Ovary (tissue), 9 donors: ENCODE data around the gene MALRD1. TPM values are rescaled to one million over a fixed set of nuclear protein-coding genes. Genes with fewer than 3 reads are reported as not detected.

Experiments
- DNase-seq, 5 donors: peaks; one replicate each; pipeline ENCODE4 v3.0.0-alpha.2; 2019 to 2020
- H3K27ac ChIP-seq, 2 donors: fragments of 200-600 bp; one replicate each; pipeline versions ENCODE4 v1.5.1 to v1.8.0; 2019 to 2022
- H3K27me3 ChIP-seq: fragments of 200-600 bp; one replicate; pipeline ENCODE4 v1.8.0; 2022
- H3K36me3 ChIP-seq: fragments of 200-600 bp; sonication (generic); one replicate; pipeline ENCODE4 v1.5.1; 2019
- H3K4me1 ChIP-seq: one replicate; pipeline ENCODE4 v1.8.1; 2013; ENCODE audit warnings: mild to moderate bottlenecking, moderate library complexity; ENCODE audit not compliant: insufficient read depth
- H3K4me3 ChIP-seq: fragments of 200-600 bp; sonication (generic); one replicate; pipeline ENCODE4 v1.5.1; 2017
- H3K9me3 ChIP-seq, 2 donors: fragments of 200-600 bp in 1 of 2; sonication (generic) in 1 of 2; one replicate each; pipeline versions ENCODE4 v1.5.1 to v1.8.1; 2013 to 2019; ENCODE audit warnings: mild to moderate bottlenecking in 1 of 2, moderate library complexity in 1 of 2
- CTCF ChIP-seq, 3 donors: fragments of 450-650 bp in 2 of 3; fragments of 200-600 bp in 1 of 3; IDR thresholded peaks; one replicate each; pipeline versions ENCODE4 v1.5.1 to v1.8.0; 2016 to 2022; ENCODE audit warnings: antibody characterized with exemption in 3 of 3, mild to moderate bottlenecking in 1 of 3
- EP300 ChIP-seq: sonication (generic); formaldehyde crosslinking; IDR thresholded peaks from one replicate; pipeline ENCODE4 v1.6.1; 2017; ENCODE audit warnings: antibody characterized with exemption
- POLR2A ChIP-seq: fragments of 450-650 bp; IDR thresholded peaks from one replicate; pipeline ENCODE4 v1.6.1; 2017; ENCODE audit warnings: antibody characterized with exemption, mild to moderate bottlenecking, moderate library complexity
- WGBS, 3 donors: extraction: QIAGEN DNeasy Blood & Tissue Kit in 1 of 3; methylation state at CpG; one replicate each; pipeline versions ENCODE4 v1.1.5 to v1.1.7; 2013 to 2017; 5-methylcytosine and 5-hydroxymethylcytosine counted together
- intact Hi-C, 4 donors: fragments of 100-400 bp; cut with DNase I; formaldehyde crosslinking; loops; one replicate each; pipeline versions ENCODE4 v1.11.0 to v1.15.1; 2022 to 2023
- polyA plus RNA-seq, 2 donors: library from polyadenylated mRNA; stranded (reverse); fragments of 200-250 nt in 1 of 2; fragments of 350-450 nt in 1 of 2; fragmentation: Illumina TruSeq in 1 of 2; extraction: RNeasy Lipid Tissue Mini Kit (QIAGEN cat#74804) in 1 of 2; gene quantifications; one replicate each; pipeline ENCODE4 v1.2.3, GENCODE V29; 2013 to 2014
- total RNA-seq, 7 donors: library from RNA; depleted of rRNA in 2 of 7; stranded (reverse); fragments of >200 nt in 2 of 7; fragmentation: NEBNext Ultra II Directional in 3 of 7; extraction: Animal tissue kit (Norgen Biotek cat#: 25700) in 3 of 7; gene quantifications; one replicate each; pipeline versions ENCODE4 v1.1.0 to v1.2.4, GENCODE V29; 2016 to 2023
- donor health status: DM: no; HTN: no; CAD: no; lungs with moderate emphysema.
- donor health status: DM: no; HTN: no; CAD: no.
- donor health status: Bipolar disorder and iron deficiency.
- donor health status: DM: yes; HTN: yes; CAD: no.
- donor health status: DM: no; HTN: no; CAD: no.
- donor health status: DM: yes; HTN: yes; CAD: no.

Gene MALRD1
- total and polyA plus RNA-seq, 9 donors: 0.56 to 12.1 (median 1.9) TPM

GRCh38 chr10:19579761-19580545 lies 531.4 kb downstream of the MALRD1 start:
- no peaks in the 10 kb centered on the region for H3K36me3 ChIP-seq
- H3K4me3 ChIP-seq: no peak overlapping the region
- TF ChIP-seq EP300: no peak
- TF ChIP-seq POLR2A: no peak
- no peak for TF ChIP-seq CTCF (IDR thresholded peaks at IDR 0.05)
- no peak for DNase-seq
- no peak overlapping the region for H3K27ac ChIP-seq
- intact Hi-C loops: no loop called here
- H3K27me3 ChIP-seq: no peaks in the 10 kb centered on the region
- H3K9me3 ChIP-seq: no peaks in the 10 kb centered on the region
- H3K4me1 ChIP-seq: peaks cover 4% of the 10 kb centered on the region
- WGBS, 3 donors: 83 to 86% (median 85%) methylated on average over 7 of the region's 7 CpGs

- TF ChIP-seq EP300 (no peak), POLR2A (no peak), CTCF (IDR thresholded peaks at IDR 0.05) (no peak)
- intact Hi-C loops: no loop called here
- WGBS, 3 donors: 80 to 94% (median 80%) methylated on average over 1 of the region's 1 CpG
- Histone ChIP-seq H3K4me1 (peaks cover 4% of the 10 kb centered on the region), H3K9me3 (no peaks in the 10 kb centered on the region), H3K4me3 (no peak overlapping the region), H3K36me3 (no peaks in the 10 kb centered on the region), H3K27me3 (no peaks in the 10 kb centered on the region), H3K27ac (no peak overlapping the region)
- DNase-seq: no peak
These were observed 532.1 kb downstream of the MALRD1 start for GRCh38 chr10:19580691-19581090.

GRCh38 chr10:19588608-19589007 lies 540.0 kb downstream of the MALRD1 start:
- Histone ChIP-seq H3K27me3 (no peaks in the 10 kb centered on the region), H3K4me1 (no peaks in the 10 kb centered on the region), H3K36me3 (no peaks in the 10 kb centered on the region), H3K9me3 (no peaks in the 10 kb centered on the region), H3K4me3 (no peak overlapping the region), H3K27ac (no peak overlapping the region)
- DNase-seq: no peak
- intact Hi-C loops: no loop called here
- WGBS, 3 donors: 63 to 74% (median 66%) methylated on average over 8 of the region's 8 CpGs
- TF ChIP-seq CTCF (IDR thresholded peaks at IDR 0.05) (no peak), EP300 (no peak)

- Histone ChIP-seq H3K27me3 (no peaks in the 10 kb centered on the region), H3K4me3 (no peak overlapping the region), H3K9me3 (no peaks in the 10 kb centered on the region), H3K36me3 (no peaks in the 10 kb centered on the region), H3K4me1 (no peaks in the 10 kb centered on the region), H3K27ac (no peak overlapping the region)
- 87 to 96% (median 91%) methylated on average over 5 of the region's 5 CpGs for WGBS, 3 donors
- TF ChIP-seq EP300: no peak
- TF ChIP-seq POLR2A: no peak
- no peak for TF ChIP-seq CTCF (IDR thresholded peaks at IDR 0.05)
- peak in 1 of 5 donors; percentile 29 for DNase-seq
- intact Hi-C loops: no loop called here
These were observed 543.7 kb downstream of the MALRD1 start for GRCh38 chr10:19592276-19592675.
